PFSK-1 (cell line): ENCODE data around the gene EYA2.

Source experiments
- FOXP2 ChIP-seq: optimal IDR thresholded peaks from 2 replicates; pipeline ENCODE3; 2011; ENCODE audit warnings: borderline replicate concordance, control low read depth, inconsistent platforms; ENCODE audit not compliant: insufficient read depth; ENCODE audit errors: extremely low read length, extremely low read depth
- POLR2AphosphoS5 ChIP-seq: IDR thresholded peaks from 2 replicates; pipeline ENCODE4 v1.6.1; 2012; ENCODE audit warnings: low read depth, mild to moderate bottlenecking, control low read depth, low read length, moderate library complexity
- SIN3A ChIP-seq: IDR thresholded peaks from 2 replicates; pipeline ENCODE4 v1.6.1; 2012; ENCODE audit warnings: mild to moderate bottlenecking, low read length, moderate library complexity, borderline replicate concordance; ENCODE audit not compliant: insufficient read depth
- TAF1 ChIP-seq: IDR thresholded peaks from 2 replicates; pipeline ENCODE4 v1.6.1; 2012; ENCODE audit warnings: low read length, control low read depth, borderline replicate concordance; ENCODE audit not compliant: insufficient read depth
- TF ChIP-seq, protein P1 (sequence below), 2 experiments: IDR thresholded peaks; 2 replicates each; pipeline versions ENCODE4 v1.6.1 to v1.8.0; 2011 to 2012; ENCODE audit warnings: low read depth in 2 of 2, low read length in 2 of 2, control low read depth in 1 of 2, inconsistent platforms in 1 of 2, mild to moderate bottlenecking in 1 of 2, moderate library complexity in 1 of 2; ENCODE audit not compliant: insufficient read depth in 1 of 2

Gene EYA2

DNA sequence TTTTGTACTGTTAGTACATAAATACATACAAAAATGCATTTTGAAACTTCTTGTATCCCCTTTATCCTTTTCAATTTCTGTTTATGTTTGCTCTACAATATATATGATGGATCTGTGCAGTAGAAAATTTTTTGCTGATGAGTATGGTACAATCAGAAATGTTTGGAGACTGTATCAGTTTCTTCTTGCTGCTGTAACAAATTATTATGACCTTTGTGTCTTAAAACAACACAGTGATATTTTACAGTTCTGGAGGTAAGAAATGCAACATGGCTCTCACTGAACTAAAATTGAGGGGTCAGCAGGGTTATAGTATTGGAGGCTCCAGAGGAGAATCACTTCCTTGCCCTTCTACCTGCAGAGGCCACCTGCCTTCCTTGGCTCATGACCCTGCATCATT is 184.4 kb downstream of the EYA2 start:
- no peak for TF ChIP-seq SIN3A
- TF ChIP-seq, protein P1, sequence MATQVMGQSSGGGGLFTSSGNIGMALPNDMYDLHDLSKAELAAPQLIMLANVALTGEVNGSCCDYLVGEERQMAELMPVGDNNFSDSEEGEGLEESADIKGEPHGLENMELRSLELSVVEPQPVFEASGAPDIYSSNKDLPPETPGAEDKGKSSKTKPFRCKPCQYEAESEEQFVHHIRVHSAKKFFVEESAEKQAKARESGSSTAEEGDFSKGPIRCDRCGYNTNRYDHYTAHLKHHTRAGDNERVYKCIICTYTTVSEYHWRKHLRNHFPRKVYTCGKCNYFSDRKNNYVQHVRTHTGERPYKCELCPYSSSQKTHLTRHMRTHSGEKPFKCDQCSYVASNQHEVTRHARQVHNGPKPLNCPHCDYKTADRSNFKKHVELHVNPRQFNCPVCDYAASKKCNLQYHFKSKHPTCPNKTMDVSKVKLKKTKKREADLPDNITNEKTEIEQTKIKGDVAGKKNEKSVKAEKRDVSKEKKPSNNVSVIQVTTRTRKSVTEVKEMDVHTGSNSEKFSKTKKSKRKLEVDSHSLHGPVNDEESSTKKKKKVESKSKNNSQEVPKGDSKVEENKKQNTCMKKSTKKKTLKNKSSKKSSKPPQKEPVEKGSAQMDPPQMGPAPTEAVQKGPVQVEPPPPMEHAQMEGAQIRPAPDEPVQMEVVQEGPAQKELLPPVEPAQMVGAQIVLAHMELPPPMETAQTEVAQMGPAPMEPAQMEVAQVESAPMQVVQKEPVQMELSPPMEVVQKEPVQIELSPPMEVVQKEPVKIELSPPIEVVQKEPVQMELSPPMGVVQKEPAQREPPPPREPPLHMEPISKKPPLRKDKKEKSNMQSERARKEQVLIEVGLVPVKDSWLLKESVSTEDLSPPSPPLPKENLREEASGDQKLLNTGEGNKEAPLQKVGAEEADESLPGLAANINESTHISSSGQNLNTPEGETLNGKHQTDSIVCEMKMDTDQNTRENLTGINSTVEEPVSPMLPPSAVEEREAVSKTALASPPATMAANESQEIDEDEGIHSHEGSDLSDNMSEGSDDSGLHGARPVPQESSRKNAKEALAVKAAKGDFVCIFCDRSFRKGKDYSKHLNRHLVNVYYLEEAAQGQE (IDR thresholded peaks at IDR 0.05; ENCODE audit: insufficient read depth in 1 of 2, low read depth in 2 of 2, low read length in 2 of 2) = no peak
- TF ChIP-seq TAF1 = no peak

DNA sequence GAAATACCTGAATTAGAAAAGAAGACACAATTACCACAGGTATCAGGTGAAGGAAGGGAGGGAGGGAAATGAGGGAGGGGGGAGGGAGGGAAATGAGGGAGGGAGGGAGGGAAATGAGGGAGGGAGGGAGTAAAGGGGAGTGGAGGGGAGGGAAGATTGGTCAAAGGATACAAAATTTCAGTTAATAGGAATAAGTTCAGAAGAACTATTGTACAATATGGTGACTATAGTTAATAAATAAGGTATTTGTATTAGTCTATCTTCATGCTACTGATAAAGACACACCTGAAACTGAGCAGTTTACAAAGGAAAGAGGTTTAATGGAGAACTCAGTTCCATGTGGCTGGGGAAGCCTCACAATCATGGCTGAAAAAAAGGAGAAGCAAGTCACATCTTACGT is 185.7 kb downstream of the EYA2 start:
- TF ChIP-seq POLR2AphosphoS5 (no peak), SIN3A (no peak), FOXP2 (no peak), TAF1 (no peak)
- TF ChIP-seq, protein P1 (IDR thresholded peaks at IDR 0.05; ENCODE audit: insufficient read depth in 1 of 2, low read depth in 2 of 2, low read length in 2 of 2) = no peak

DNA sequence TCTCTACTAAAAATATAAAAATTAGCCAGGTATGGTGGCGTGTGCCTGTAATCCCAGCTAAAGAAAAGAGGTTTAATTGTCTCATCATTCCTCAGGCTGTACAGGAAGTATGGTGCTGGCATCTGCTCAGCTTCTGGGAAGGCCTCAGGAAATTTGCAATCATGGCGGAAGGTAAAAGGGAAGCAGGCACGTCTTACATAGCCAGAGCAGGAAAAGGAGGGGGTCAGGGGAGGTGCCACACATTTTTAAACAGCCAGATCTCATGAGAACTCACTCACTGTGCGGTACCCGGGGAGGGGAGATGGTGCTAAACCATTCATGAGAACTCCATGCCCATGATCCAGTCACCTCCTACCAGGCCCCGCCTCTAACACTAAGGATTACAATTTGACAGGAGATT is 191.7 kb downstream of the EYA2 start:
- no peak for TF ChIP-seq FOXP2
- TF ChIP-seq, protein P1 (IDR thresholded peaks at IDR 0.05; ENCODE audit: insufficient read depth in 1 of 2, low read depth in 2 of 2, low read length in 2 of 2) = no peak

DNA sequence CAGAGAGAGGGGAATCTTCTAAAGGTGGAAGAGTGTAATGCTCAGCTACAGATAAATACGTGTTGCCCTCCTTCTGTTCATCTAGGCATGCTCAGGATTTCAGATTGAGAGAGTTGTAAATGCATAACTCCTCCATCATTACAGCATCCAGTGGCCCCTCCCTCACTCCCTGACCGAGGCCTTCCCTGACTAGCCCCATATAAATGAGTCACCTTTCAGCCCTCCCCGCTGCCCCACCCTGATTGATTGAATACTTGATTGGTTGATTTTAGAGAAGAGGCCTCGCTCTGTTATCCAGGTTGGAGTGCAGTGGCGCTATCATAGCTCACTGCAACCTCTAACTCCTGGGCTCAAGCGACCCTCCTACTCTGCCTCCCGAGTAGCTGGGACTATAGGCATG is 193.7 kb downstream of the EYA2 start:
- TF ChIP-seq FOXP2 (no peak), TAF1 (no peak)
- TF ChIP-seq, protein P1 (IDR thresholded peaks at IDR 0.05; ENCODE audit: insufficient read depth in 1 of 2, low read depth in 2 of 2, low read length in 2 of 2) = no peak

DNA sequence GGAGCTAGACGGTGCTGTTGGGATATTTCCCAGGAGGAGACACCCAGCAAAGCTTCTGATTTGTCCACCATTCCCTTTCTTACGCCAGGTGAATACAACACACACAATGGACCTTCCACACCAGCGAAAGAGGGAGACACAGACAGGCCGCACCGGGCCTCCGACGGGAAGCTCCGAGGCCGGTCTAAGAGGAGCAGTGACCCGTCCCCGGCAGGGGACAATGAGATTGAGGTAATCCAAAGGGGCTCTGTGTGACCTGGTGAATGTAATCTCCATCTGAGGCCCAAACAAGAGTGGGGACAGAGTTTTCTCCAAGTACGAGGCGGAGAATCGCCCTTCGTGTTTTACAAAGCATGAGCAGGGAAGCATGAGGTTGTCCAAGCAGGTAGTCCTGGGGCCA is 194.5 kb downstream of the EYA2 start:
- TF ChIP-seq POLR2AphosphoS5 = no peak
- TF ChIP-seq, protein P1 (IDR thresholded peaks at IDR 0.05; ENCODE audit: insufficient read depth in 1 of 2, low read depth in 2 of 2, low read length in 2 of 2) = no peak
- TF ChIP-seq SIN3A = no peak
- no peak for TF ChIP-seq TAF1
